Limb (tissue), 2 donors: ENCODE data around the gene TLE6.
"Not testable (repeated sequence)": the region's sequence is repeated elsewhere in the genome, so short reads cannot be mapped to it uniquely, and the experiment has no call there.

Source experiments
- DNase-seq, 2 donors: peaks; one replicate each; pipeline ENCODE4 v3.0.0-alpha.2; 2016; ENCODE audit errors: extremely low spot score in 2 of 2

Gene TLE6

DNA sequence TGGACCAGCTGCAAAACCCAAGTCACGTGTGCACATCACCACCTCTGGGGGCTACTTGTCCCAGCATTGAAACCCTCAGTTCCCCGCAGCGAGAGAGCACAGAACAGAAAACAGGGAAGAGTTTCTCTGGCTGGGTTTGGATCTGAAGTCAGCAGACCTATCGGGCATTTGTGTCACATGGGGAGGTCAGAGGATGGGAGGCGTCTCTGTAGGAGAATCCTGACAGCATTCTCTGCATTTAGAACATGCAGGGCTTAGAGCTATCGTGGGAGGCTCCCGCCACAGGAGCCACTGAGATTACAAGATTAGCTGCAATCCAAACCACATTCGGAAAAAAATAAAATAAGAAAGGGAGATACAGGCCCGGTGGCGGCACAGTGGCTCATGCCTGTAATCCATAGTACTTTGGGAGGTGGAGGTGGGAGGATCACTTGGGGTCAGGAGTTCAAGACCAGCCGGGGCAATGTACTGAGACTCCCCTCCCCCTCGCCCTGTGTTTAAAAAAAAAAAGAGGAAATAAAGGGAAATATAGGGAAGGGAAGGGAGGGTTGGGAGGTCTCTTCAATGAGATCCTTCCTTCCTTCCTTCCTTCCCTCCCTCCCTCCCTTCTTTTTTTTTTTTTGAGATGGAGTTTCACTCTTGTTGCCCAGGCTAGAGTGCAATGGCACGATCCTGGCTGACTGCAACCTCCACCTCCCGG is 2.9 kb upstream of the TLE6 start:
- DNase-seq, result no peak

DNA sequence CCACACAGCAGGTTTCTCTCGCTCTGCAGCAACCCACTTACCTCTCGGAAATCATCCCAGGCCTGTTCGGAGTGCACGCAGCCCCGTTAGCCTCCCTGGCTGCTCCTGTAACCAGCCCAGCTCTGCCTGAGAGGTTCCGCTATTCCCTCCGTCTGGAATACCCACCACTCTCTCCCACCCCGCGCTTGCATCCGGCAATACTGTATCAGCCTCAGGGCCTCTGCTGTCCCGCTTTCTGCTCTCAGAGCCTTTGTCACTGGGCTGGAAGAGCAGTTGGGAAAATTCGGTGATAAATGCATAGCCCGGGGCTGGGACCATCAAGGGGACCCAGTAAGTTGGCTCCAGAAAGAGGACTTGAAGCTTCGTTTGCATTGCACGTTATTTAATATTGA is 759 bp upstream of the TLE6 start:
- no peak for DNase-seq

GRCh38 chr19:2977746-2978138 is 378 bp downstream of the TLE6 start:
- no peak for DNase-seq

DNA sequence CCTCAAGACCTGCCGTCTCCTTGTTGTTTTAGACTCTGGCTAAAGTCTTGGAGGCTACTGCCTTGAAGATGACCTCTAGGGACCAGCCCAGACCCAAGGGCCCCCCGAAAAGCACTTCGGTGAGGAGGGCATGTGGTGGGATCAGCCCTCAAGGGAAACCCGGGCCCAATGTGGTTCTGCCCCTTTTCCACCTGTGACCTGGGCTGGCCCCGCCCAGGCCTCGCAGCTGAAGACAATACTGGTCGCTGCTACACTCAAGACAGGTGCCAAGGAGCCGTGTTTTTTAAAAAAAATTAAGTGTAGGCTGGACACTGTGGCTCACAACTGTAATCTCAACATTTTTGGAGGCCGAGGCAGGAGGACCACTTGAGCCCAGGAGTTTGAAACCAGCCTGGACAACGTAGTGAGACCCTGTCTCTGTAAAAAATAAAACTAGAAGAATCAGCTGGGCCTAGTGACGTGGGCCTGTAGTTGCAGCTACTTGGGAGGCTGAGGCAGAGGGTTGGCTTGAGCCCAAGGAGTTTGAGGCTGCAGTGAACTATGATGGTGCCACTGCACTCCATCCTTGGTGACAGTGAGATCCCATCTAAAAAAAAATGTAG is 903 bp downstream of the TLE6 start:
- no peak for DNase-seq

DNA sequence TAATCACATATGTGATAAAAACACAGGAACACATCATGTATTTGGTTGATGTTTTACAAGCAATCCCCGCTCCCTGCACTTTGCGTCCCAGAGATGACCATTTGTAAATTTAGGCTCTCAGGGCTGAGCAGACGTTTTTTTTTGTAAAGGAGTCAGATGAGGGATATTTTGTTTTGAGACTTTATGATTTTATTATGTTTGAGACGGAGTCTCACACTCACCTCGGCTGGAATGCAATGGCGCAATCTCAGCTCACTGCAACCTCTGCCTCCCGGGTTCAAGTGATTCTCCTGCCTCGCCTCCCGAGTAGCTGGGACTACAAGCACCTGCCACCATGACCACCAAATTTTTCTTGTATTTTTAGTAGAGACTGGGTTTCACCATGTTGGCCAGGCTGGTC is 1.4 kb downstream of the TLE6 start:
- no peak for DNase-seq

- DNase-seq, result no peak
These were observed 4.5 kb downstream of the TLE6 start for GRCh38 chr19:2981898-2982297.

GRCh38 chr19:2982561-2982960 is 5.2 kb downstream of the TLE6 start:
- DNase-seq, result no peak

GRCh38 chr19:2982983-2983350 is 5.6 kb downstream of the TLE6 start:
- DNase-seq, result peak; percentile 90

DNA sequence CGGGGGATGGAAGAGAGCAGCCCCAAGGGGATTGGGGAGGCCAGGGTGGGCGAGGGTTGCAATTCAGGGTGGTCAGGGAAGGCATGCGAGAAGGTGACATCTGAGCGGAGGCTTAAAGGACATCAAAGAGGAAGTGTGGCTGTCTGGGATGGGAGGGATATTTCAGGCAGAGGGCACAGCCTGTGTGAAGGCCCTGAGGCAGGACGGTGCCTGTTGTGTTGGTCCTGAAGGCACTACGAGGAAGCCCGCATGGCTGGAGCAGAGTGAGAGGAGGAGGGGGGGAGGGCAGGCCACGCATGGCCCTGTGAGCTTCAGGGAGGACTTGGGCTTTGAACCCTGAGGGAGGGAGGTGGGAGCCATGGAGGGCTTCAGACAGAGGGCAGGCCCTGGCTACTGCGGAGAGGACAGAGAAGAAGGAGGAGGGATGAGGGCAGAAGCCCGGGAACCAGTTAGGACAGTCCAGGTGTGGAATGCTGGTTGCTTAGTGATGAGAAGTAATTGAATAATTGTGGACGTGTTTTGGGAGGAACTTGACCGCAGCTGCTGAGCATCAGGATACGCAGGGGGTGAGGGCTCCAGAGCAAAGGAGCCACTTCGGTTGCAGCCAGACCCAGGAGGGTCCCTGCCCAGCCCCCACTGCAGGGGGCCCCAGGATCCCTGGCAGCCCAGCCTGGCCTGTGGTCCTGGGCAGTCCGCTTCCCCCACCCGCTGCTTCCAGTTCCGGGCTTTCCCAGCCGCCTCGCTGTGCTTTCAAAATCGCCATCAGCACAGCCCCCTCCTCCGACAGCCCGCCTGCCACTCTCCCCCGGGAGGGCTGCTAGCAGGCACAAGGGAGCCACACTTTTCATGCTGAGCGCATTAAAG is 6.2 kb downstream of the TLE6 start:
- peak in 1 of 2 donors; percentile 52 for DNase-seq

DNA sequence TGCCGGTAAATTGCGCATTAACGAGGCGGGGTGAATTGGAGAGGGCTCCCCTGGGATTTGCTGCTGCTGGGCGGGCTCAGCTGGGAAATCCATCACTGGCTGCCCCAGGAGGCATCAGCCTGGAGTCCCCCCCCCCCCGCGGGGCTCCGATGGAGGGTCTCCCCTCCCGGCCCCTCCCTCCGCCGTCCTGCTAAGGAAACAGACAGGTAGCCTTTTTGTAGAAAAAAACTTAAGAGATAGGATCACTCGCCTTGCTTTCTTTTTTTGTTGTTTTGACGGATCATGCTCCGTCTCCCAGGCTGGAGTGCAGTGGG is 6.8 kb downstream of the TLE6 start:
- DNase-seq, result peak in 1 of 2 donors; percentile 85

DNA sequence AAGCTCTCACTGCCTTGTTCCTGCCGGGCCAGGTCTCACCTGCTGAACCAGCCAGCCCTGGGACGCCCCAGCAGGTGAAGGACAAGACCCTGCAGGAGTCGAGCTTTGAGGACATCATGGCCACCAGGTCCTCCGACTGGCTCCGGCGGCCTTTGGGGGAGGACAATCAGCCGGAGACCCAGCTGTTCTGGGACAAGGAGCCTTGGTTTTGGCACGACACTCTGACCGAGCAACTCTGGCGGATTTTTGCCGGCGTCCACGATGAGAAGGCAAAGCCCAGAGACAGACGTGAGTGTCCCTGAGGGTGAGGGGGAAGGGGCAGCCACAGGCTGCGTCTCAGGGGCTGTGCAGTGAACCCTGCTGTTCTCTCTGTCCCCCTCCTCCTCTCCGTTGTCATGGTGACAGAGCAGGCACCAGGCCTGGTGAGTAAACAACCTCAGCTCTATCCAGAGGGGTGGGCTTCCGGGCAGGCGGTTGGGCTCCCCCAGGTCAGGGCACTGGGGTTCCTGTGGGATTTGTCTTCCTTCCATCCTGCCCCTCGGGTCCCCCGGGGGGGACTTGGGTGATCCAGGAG is 9.7 kb downstream of the TLE6 start:
- peak in 1 of 2 donors; percentile 63 for DNase-seq

- DNase-seq, result no peak
These were observed 10.4 kb downstream of the TLE6 start for GRCh38 chr19:2987797-2988196.

DNA sequence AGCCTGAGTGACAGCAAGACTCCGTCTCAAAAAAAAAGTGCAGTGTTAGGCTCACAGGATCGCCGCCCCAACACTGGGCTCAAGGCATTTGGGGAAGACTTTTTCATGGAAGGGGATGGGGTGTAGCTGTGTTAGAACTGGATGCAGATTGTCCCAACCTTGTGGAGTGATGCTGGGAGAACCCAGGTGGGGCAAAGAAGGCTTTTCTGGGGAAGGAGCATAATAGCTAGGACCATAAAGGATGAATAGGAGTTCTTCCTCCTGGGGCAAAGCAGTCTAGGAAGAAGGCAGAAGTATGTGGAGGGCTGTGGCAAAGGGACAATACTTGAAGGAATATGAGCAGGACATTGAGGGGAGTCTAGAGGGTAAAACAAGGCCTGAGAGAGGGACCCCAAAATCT is 11.2 kb downstream of the TLE6 start:
- no peak for DNase-seq

- DNase-seq, result no peak
These were observed 12.0 kb downstream of the TLE6 start for GRCh38 chr19:2989236-2989946.

DNA sequence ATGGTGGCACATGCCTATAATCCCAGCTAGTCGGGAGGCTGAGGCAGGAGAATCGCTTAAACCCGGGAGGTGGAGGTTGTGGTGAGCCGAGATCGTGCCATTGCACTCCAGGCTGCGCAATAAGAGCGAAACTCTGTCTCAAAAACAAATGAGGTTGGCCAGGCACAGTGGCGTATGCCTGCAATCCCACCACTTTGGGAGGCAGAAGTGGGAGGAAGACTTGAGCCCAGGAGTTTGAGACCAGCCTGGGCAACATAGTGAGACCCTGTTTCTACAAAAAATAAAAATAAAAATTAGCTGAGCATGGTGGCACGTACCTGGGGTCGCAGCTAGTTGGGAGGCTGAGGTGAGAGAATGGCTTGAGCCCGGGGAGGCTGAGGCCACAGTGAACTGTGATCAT is 15.0 kb downstream of the TLE6 start:
- not testable (repeated sequence) for DNase-seq

DNA sequence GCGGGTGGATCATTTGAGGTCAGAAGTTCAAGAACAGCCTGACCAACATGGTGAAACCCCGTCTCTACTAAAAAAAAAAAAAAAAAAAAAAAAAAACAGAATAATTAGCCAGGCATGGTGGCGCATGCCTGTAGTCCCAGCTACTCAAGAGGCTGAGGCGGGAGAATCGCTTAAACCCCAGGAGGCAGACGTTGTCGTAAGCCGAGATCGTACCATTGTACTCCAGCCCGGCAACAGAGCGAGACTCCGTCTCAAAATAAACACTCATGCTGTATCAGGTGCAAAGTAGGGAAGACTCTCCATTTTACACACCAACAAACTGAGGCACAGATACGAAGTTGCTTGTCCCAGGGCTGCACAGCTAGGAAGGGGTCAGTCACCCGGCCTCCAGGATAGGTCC is 15.6 kb downstream of the TLE6 start:
- DNase-seq, result no peak

GRCh38 chr19:2993579-2993978 is 16.2 kb downstream of the TLE6 start:
- no peak for DNase-seq

GRCh38 chr19:2994588-2995131 is 17.3 kb downstream of the TLE6 start:
- DNase-seq, result no peak

GRCh38 chr19:2997720-2998119 is 20.4 kb downstream of the TLE6 start:
- DNase-seq, result no peak

- no peak for DNase-seq
These were observed 21.3 kb downstream of the TLE6 start for GRCh38 chr19:2998642-2999041.

GRCh38 chr19:3001235-3001800 is 24.0 kb downstream of the TLE6 start:
- DNase-seq, result no peak
